HL-60 (cell line): ENCODE results near the gene RGS10.

Experiments used
- DNase-seq, 2 experiments: peaks; one replicate each; pipeline ENCODE4 v3.0.0-alpha.2; 2010 to 2020; ENCODE audit warnings: low read depth in 1 of 2, low spot score in 1 of 2
- H3K27ac ChIP-seq: fragments of 250-450 bp; sonication (Bioruptor Pico); replicated peaks from 2 replicates; pipeline ENCODE4 v1.5.1; 2020; ENCODE audit warnings: mild to moderate bottlenecking, moderate library complexity
- H3K27me3 ChIP-seq: fragments of 250-450 bp; sonication (Bioruptor Pico); 2 replicates; pipeline ENCODE4 v1.5.1; 2021; ENCODE audit warnings: mild to moderate bottlenecking, moderate library complexity; ENCODE audit not compliant: insufficient read depth, poor library complexity, severe bottlenecking
- H3K4me3 ChIP-seq: replicated peaks from 2 replicates; pipeline ENCODE4 v1.5.1; 2011; ENCODE audit warnings: mild to moderate bottlenecking, control low read depth, low read length; ENCODE audit not compliant: insufficient read depth
- GABPA ChIP-seq: IDR thresholded peaks from 2 replicates; pipeline ENCODE4 v1.6.1; 2012; ENCODE audit warnings: low read depth
- POLR2AphosphoS5 ChIP-seq: IDR thresholded peaks from 2 replicates; pipeline ENCODE4 v1.6.1; 2012; ENCODE audit warnings: low read depth
- SPI1 ChIP-seq: IDR thresholded peaks from 2 replicates; pipeline ENCODE4 v1.6.1; 2012; ENCODE audit warnings: low read depth, mild to moderate bottlenecking, borderline replicate concordance
- TF ChIP-seq, protein P1 (sequence below): IDR thresholded peaks from 2 replicates; pipeline ENCODE4 v1.6.1; 2012; ENCODE audit warnings: low read depth; ENCODE audit not compliant: insufficient replicate concordance
- TF ChIP-seq, protein P2 (sequence below): IDR thresholded peaks from one replicate; pipeline ENCODE4 v1.5.1; 2011; ENCODE audit warnings: low read length, control low read depth, inconsistent platforms; ENCODE audit not compliant: insufficient read depth

Gene RGS10

DNA sequence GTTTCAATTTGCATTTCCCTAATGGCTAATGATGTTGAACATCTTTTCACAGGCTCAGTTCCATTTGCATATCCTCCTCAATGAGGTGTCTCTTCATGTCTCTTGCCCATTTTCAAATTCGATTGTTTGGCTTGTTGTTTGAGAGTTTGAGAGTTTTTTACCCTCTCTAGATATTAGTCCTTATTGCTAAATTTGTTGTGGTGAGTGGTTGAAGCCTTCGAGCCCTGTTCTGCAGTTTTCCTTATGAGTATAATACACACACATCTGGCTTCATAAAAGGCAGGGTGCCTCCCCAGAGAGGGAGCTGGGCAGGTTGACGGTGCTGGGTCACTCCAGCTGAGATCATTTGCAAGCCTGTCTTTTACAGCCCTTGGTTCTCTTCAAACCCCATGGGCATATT lies 65.1 kb downstream of the RGS10 start:
- no peak for TF ChIP-seq SPI1
- TF ChIP-seq GABPA = no peak
- TF ChIP-seq, protein P1, sequence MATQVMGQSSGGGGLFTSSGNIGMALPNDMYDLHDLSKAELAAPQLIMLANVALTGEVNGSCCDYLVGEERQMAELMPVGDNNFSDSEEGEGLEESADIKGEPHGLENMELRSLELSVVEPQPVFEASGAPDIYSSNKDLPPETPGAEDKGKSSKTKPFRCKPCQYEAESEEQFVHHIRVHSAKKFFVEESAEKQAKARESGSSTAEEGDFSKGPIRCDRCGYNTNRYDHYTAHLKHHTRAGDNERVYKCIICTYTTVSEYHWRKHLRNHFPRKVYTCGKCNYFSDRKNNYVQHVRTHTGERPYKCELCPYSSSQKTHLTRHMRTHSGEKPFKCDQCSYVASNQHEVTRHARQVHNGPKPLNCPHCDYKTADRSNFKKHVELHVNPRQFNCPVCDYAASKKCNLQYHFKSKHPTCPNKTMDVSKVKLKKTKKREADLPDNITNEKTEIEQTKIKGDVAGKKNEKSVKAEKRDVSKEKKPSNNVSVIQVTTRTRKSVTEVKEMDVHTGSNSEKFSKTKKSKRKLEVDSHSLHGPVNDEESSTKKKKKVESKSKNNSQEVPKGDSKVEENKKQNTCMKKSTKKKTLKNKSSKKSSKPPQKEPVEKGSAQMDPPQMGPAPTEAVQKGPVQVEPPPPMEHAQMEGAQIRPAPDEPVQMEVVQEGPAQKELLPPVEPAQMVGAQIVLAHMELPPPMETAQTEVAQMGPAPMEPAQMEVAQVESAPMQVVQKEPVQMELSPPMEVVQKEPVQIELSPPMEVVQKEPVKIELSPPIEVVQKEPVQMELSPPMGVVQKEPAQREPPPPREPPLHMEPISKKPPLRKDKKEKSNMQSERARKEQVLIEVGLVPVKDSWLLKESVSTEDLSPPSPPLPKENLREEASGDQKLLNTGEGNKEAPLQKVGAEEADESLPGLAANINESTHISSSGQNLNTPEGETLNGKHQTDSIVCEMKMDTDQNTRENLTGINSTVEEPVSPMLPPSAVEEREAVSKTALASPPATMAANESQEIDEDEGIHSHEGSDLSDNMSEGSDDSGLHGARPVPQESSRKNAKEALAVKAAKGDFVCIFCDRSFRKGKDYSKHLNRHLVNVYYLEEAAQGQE = no peak
- TF ChIP-seq POLR2AphosphoS5 = no peak
- TF ChIP-seq, protein P2, sequence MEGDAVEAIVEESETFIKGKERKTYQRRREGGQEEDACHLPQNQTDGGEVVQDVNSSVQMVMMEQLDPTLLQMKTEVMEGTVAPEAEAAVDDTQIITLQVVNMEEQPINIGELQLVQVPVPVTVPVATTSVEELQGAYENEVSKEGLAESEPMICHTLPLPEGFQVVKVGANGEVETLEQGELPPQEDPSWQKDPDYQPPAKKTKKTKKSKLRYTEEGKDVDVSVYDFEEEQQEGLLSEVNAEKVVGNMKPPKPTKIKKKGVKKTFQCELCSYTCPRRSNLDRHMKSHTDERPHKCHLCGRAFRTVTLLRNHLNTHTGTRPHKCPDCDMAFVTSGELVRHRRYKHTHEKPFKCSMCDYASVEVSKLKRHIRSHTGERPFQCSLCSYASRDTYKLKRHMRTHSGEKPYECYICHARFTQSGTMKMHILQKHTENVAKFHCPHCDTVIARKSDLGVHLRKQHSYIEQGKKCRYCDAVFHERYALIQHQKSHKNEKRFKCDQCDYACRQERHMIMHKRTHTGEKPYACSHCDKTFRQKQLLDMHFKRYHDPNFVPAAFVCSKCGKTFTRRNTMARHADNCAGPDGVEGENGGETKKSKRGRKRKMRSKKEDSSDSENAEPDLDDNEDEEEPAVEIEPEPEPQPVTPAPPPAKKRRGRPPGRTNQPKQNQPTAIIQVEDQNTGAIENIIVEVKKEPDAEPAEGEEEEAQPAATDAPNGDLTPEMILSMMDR = no peak
- no peak overlapping the region for H3K27ac ChIP-seq
- DNase-seq = no peak
- no peak overlapping the region for H3K4me3 ChIP-seq
- no peaks in the 10 kb centered on the region for H3K27me3 ChIP-seq

DNA sequence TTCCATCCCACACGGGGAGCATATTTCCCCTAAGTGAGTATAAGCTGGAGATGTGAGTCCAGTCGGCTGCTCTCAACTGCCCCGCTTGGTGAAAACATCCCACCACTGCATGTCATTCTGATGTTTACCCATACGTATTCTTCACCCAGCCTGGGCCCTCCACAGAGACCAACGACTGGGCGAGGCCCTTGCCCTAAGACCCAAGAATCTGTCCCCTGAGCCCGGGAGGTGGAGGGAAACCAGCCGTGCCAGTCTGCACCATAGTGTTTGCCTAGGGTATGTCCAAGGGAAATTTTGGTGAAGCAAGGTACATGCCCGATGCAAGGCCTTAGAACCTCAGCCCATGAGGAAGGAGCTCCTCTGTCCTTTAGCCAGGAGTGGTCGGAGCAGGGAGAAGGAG lies 67.9 kb downstream of the RGS10 start:
- no peaks in the 10 kb centered on the region for H3K27me3 ChIP-seq
- TF ChIP-seq GABPA (no peak), SPI1 (no peak), POLR2AphosphoS5 (no peak)
- TF ChIP-seq, protein P1 = no peak
- TF ChIP-seq, protein P2 = no peak
- no peak for DNase-seq

DNA sequence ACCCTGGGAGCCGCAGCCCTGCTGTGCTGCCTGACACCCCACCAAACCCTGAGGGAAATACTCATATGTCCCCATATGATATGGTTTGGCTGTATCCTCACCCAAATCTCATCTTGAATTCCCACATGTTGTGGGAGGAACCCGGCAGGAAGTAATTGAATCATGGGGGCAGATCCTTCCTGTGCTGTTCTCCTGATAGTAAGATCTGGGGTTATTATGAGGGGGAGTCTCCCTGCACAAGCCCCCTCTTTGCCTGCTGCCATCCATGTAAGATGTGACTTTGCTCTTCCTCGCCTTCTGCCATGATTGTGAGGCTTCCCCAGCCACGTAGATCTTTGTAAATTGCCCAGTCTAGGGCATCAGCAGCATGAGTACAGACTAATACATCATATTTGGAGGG lies 68.7 kb downstream of the RGS10 start:
- no peak overlapping the region for H3K4me3 ChIP-seq
- no peak overlapping the region for H3K27ac ChIP-seq
- no peak for DNase-seq
- TF ChIP-seq, protein P2 = no peak
- TF ChIP-seq POLR2AphosphoS5 (no peak), SPI1 (no peak), GABPA (no peak)
- TF ChIP-seq, protein P1 = no peak
- H3K27me3 ChIP-seq = no peaks in the 10 kb centered on the region

More for the DNA sequence above, 67.9 kb downstream of the RGS10 start:
- Histone ChIP-seq H3K27ac (no peak overlapping the region), H3K4me3 (no peak overlapping the region)
